ENCODE data around the gene FAM174C.
A peak's percentile ranks its signal among the peaks of the same experiment; 100 is the strongest.
"Not testable (repeated sequence)": the region's sequence is repeated elsewhere in the genome, so short reads cannot be mapped to it uniquely, and the experiment has no call there.

Gene FAM174C

GRCh38 chr19:1237027-1237659 is 38.2 kb upstream of the FAM174C start:
- no peak for DNase-seq (ENCODE audit: low read depth in 3 of 3, low spot score in 1 of 3)

- no peak for DNase-seq (ENCODE audit: low read depth in 3 of 3, low spot score in 1 of 3)
Observed at GRCh38 chr19:1237754-1238368, 37.5 kb upstream of the FAM174C start, which contains the start of gene CBARP. Gene CBARP (minus strand): TSS chr19:1238005. CDS start chr19:1236100, 1,905 bp downstream.

GRCh38 chr19:1238369-1239303 is 36.7 kb upstream of the FAM174C start:
- DNase-seq (ENCODE audit: low read depth in 3 of 3, low spot score in 1 of 3) = no peak

GRCh38 chr19:1239420-1239795 is 35.9 kb upstream of the FAM174C start:
- no peak for DNase-seq (ENCODE audit: low read depth in 3 of 3, low spot score in 1 of 3)

- peak; percentile 77 to 91 (median 91) for DNase-seq (ENCODE audit: low read depth in 3 of 3, low spot score in 1 of 3)
Observed at GRCh38 chr19:1239796-1240737, 35.3 kb upstream of the FAM174C start.

- no peak for DNase-seq (ENCODE audit: low read depth in 3 of 3, low spot score in 1 of 3)
Observed at GRCh38 chr19:1240925-1241324, 34.4 kb upstream of the FAM174C start.

GRCh38 chr19:1241417-1242095 is 33.8 kb upstream of the FAM174C start, which contains the start of gene ATP5F1D:
Gene ATP5F1D (plus strand): TSS chr19:1241751. CDS start chr19:1241851, 100 bp downstream.
- DNase-seq (ENCODE audit: low read depth in 3 of 3, low spot score in 1 of 3) = peak; percentile 72 to 90 (median 83)

GRCh38 chr19:1243768-1244692 is 31.3 kb upstream of the FAM174C start:
- DNase-seq (ENCODE audit: low read depth in 3 of 3, low spot score in 1 of 3) = peak; percentile 71 to 78 (median 77)

- no peak for DNase-seq (ENCODE audit: low read depth in 3 of 3, low spot score in 1 of 3)
Observed at GRCh38 chr19:1244693-1245451, 30.5 kb upstream of the FAM174C start.

- no peak for DNase-seq (ENCODE audit: low read depth in 3 of 3, low spot score in 1 of 3)
Observed at GRCh38 chr19:1245494-1246264, 29.7 kb upstream of the FAM174C start.

GRCh38 chr19:1246265-1247087 is 28.9 kb upstream of the FAM174C start:
- not testable (repeated sequence) for DNase-seq (ENCODE audit: low read depth in 3 of 3, low spot score in 1 of 3)

GRCh38 chr19:1247748-1248138 is 27.6 kb upstream of the FAM174C start:
- no peak for DNase-seq (ENCODE audit: low read depth in 3 of 3, low spot score in 1 of 3)

- no peak for DNase-seq (ENCODE audit: low read depth in 3 of 3, low spot score in 1 of 3)
Observed at GRCh38 chr19:1248139-1248785, 27.1 kb upstream of the FAM174C start, which contains the start of gene MIDN. Gene MIDN (plus strand): TSS chr19:1248583. CDS start chr19:1250297, 1,714 bp downstream.

- peak; percentile 54 to 75 (median 72) for DNase-seq (ENCODE audit: low read depth in 3 of 3, low spot score in 1 of 3)
Observed at GRCh38 chr19:1248786-1249297, 26.5 kb upstream of the FAM174C start.

GRCh38 chr19:1249298-1249989 is 25.9 kb upstream of the FAM174C start:
- DNase-seq (ENCODE audit: low read depth in 3 of 3, low spot score in 1 of 3) = peak; percentile 91 to 94 (median 93)
